Dendritic cell treated with granulocyte-macrophage colony-stimulating factor and Interleukin-4, amounts not matched to agents 40 ng/mL and 50 ng/mL, for 4 days (primary cell): ENCODE measurements around the gene SEPHS1.

Experiments
- H3K27ac Mint-ChIP-seq: one replicate; pipeline ENCODE4 v1.8.0; 2022; ENCODE audit warnings: mild to moderate bottlenecking, mixed read lengths
- H3K27me3 Mint-ChIP-seq: one replicate; pipeline ENCODE4 v1.8.0; 2022; ENCODE audit warnings: mild to moderate bottlenecking, mixed read lengths
- H3K36me3 Mint-ChIP-seq: one replicate; pipeline ENCODE4 v1.8.0; 2022; ENCODE audit warnings: low read depth, mixed read lengths
- H3K4me1 Mint-ChIP-seq: one replicate; pipeline ENCODE4 v1.8.0; 2022; ENCODE audit warnings: low read depth, mixed read lengths
- H3K4me3 Mint-ChIP-seq: one replicate; pipeline ENCODE4 v1.8.0; 2022; ENCODE audit warnings: mild to moderate bottlenecking, moderate library complexity, mixed read lengths
- H3K9me3 Mint-ChIP-seq: one replicate; pipeline ENCODE4 v1.8.0; 2022; ENCODE audit warnings: mixed read lengths
- intact Hi-C: fragments of 100-400 bp; cut with micrococcal nuclease; formaldehyde crosslinking; loops from one replicate; pipeline ENCODE4 v1.15.0; 2022

The SEPHS1 gene

GRCh38 chr10:13271552-13272163 is 76.4 kb downstream of the SEPHS1 start:
- no peaks in the 10 kb centered on the region for H3K4me1 Mint-ChIP-seq
- H3K9me3 Mint-ChIP-seq, result no peaks in the 10 kb centered on the region
- no peak overlapping the region for H3K4me3 Mint-ChIP-seq
- no peak overlapping the region for H3K27ac Mint-ChIP-seq
- intact Hi-C loops, result no loop called here
- no peaks in the 10 kb centered on the region for H3K36me3 Mint-ChIP-seq
- no peaks in the 10 kb centered on the region for H3K27me3 Mint-ChIP-seq

- Mint-ChIP-seq H3K4me1 (no peaks in the 10 kb centered on the region), H3K27me3 (no peaks in the 10 kb centered on the region), H3K36me3 (no peaks in the 10 kb centered on the region), H3K4me3 (no peak overlapping the region), H3K9me3 (no peaks in the 10 kb centered on the region), H3K27ac (no peak overlapping the region)
- intact Hi-C loops, result no loop called here
Measured at GRCh38 chr10:13270877-13271551, 77.1 kb downstream of the SEPHS1 start.

- H3K9me3 Mint-ChIP-seq, result no peaks in the 10 kb centered on the region
- no peaks in the 10 kb centered on the region for H3K27me3 Mint-ChIP-seq
- H3K4me1 Mint-ChIP-seq, result no peaks in the 10 kb centered on the region
- H3K36me3 Mint-ChIP-seq, result no peaks in the 10 kb centered on the region
- no peak overlapping the region for H3K4me3 Mint-ChIP-seq
- intact Hi-C loops, result no loop called here
- no peak overlapping the region for H3K27ac Mint-ChIP-seq
Measured at GRCh38 chr10:13268841-13269240, 79.3 kb downstream of the SEPHS1 start.

- no peaks in the 10 kb centered on the region for H3K4me1 Mint-ChIP-seq
- no peak overlapping the region for H3K27ac Mint-ChIP-seq
- H3K9me3 Mint-ChIP-seq, result no peaks in the 10 kb centered on the region
- H3K4me3 Mint-ChIP-seq, result no peak overlapping the region
- no peaks in the 10 kb centered on the region for H3K36me3 Mint-ChIP-seq
- intact Hi-C loops, result no loop called here
- peaks cover under 1% of the 10 kb centered on the region for H3K27me3 Mint-ChIP-seq
Measured at GRCh38 chr10:13268310-13268709, 79.8 kb downstream of the SEPHS1 start.
